Measurements from ENCODE around the gene HERPUD2.

The HERPUD2 gene

DNA sequence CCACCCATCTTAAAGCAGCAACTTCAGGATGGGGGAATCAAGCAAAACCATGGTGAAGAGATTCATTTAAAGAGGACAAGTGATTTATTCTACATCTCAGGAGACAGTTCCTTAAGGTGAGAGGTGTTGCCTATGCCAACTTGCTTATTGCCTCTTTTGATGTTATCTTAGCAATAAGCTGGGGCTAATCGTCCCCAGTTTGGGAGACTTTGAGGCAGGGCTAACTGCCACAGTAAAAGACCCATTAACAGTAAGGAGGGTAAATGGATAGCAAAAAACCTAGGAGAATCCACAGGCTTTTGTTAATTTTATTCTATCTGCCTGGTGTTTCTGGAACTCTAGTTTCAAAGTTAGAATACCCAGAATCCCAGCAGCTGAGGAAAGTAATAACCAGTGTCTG is 22.1 kb upstream of the HERPUD2 start:
- no peak overlapping the region for H3K4me3 ChIP-seq (ENCODE audit: low read depth, low read length)
- DNase-seq (ENCODE audit: low read depth) = no peak
- in situ Hi-C loops (cut with HindIII; ENCODE audit: low sequenced_read_pairs) = no loop called here
- TF ChIP-seq, protein P1, sequence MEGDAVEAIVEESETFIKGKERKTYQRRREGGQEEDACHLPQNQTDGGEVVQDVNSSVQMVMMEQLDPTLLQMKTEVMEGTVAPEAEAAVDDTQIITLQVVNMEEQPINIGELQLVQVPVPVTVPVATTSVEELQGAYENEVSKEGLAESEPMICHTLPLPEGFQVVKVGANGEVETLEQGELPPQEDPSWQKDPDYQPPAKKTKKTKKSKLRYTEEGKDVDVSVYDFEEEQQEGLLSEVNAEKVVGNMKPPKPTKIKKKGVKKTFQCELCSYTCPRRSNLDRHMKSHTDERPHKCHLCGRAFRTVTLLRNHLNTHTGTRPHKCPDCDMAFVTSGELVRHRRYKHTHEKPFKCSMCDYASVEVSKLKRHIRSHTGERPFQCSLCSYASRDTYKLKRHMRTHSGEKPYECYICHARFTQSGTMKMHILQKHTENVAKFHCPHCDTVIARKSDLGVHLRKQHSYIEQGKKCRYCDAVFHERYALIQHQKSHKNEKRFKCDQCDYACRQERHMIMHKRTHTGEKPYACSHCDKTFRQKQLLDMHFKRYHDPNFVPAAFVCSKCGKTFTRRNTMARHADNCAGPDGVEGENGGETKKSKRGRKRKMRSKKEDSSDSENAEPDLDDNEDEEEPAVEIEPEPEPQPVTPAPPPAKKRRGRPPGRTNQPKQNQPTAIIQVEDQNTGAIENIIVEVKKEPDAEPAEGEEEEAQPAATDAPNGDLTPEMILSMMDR (IDR thresholded peaks at IDR 0.05; ENCODE audit: low read depth, low read length, missing control alignments) = no peak

DNA sequence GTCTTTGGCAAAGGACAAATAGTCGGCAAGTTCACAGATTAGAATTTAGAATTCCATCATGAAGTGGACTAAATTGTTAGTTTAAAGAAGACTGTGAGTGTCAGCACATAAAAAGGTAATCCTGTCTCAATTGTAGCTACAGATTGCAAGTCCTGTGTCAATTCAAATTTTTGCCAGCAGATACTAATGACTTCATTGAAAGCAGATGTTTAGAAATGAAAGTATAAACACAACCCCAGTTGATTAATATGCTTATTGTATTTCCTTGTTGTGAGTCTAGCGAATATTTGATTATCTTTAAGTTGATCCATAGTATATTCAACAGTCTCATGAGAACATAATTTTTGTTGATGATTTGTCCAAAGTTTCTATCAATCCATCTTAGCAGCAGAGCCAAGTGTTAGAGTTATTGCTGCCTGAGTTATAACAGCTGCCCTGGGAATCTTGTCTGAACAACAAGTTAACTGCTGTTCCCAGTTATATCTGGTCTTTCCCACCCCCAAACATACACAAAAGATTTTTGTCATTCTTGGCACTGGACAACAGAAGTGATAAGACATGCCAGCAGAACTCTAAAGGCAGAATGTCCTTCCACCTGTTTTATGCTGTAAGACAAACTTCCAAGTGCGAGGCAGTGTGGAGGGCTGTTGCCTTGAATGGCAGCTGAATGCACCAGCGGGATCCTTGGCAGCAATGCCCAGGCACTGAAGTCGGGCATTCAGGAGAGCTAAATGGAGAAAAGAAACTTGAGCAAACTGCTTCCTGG is 21.3 kb upstream of the HERPUD2 start:
- in situ Hi-C loops (cut with HindIII; ENCODE audit: low sequenced_read_pairs) = no loop called here
- H3K4me3 ChIP-seq (ENCODE audit: low read depth, low read length) = no peak overlapping the region
- TF ChIP-seq, protein P1 (IDR thresholded peaks at IDR 0.05; ENCODE audit: low read depth, low read length, missing control alignments) = no peak
- DNase-seq (ENCODE audit: low read depth) = no peak

DNA sequence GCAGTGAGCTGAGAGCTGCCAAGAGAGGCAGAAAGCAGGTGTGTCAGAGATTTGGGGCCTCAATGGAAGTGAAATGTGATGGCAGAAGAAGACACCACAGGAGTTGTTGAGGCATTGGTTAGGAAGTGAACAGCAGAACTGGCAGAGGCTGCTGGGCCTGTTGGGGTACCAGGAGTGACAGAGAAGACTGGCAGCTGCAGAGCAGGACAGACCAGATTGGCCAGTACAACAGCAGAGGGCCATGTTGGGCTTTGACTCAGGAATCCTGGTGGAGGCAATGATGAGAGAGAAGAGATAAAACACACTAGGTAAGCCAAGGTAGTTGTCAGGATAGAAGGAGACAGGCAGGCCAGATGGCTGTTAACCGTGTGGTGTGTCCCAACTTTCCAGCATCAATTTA is 19.9 kb upstream of the HERPUD2 start:
- TF ChIP-seq, protein P1 (IDR thresholded peaks at IDR 0.05; ENCODE audit: low read depth, low read length, missing control alignments) = no peak
- in situ Hi-C loops (cut with HindIII; ENCODE audit: low sequenced_read_pairs) = no loop called here
- no peak for DNase-seq (ENCODE audit: low read depth)

DNA sequence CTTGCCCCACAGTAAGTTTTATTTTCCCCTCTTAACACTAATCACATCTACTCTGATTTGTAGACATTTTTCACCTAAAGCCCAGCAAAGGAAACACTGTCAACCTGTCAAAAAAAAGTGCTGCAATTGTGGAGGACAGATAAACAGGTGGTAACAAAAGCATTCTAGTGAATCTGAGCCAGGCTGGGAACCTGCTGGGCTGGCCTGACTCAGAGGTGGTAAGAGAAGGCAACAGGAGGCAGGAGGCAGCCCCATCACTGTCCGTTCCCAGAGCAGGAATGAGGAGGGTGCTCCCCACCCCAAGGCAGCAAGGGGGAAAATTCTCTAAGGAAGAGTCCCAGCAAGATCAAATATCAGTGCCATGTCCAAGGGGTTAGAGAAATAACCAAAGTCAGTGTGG is 19.5 kb upstream of the HERPUD2 start:
- in situ Hi-C loops (cut with HindIII; ENCODE audit: low sequenced_read_pairs) = no loop called here
- TF ChIP-seq, protein P1 (IDR thresholded peaks at IDR 0.05; ENCODE audit: low read depth, low read length, missing control alignments) = no peak
- no peak overlapping the region for H3K4me3 ChIP-seq (ENCODE audit: low read depth, low read length)
- DNase-seq (ENCODE audit: low read depth) = no peak

More for the DNA sequence above, 19.9 kb upstream of the HERPUD2 start:
- H3K4me3 ChIP-seq (ENCODE audit: low read depth, low read length) = no peak overlapping the region

DNA sequence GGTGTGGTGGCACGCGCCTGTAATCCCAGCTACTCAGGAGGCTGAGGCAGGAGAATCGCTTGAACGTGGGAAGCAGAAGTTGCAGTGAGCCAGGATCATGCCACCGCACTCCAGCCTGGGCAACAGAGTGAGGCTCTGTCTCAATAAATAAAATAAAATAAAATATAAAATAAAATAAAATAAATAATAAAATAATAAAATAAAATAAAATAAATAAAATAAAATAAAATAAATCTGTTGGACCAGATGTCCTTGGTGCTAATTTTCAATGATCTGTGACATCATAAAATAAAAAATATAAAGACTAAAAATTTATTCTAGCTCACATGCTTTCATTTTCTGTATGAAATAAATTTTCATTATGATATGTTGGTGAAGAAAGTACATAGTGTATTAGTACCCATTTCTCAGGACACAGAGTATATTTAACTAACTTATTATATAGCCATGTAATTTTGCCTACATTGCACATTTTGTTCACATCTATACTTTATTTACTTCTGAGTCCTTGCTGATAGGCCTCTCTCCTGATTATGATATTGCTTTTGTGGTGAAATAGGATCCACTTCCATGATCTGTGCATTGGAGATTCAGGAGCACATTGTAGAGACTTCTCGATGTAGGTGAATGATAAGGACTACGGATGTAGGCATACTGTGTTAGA is 17.8 kb upstream of the HERPUD2 start:
- in situ Hi-C loops (cut with HindIII; ENCODE audit: low sequenced_read_pairs) = no loop called here
- DNase-seq (ENCODE audit: low read depth) = no peak
- TF ChIP-seq, protein P1 (IDR thresholded peaks at IDR 0.05; ENCODE audit: low read depth, low read length, missing control alignments) = no peak
- no peak overlapping the region for H3K4me3 ChIP-seq (ENCODE audit: low read depth, low read length)

DNA sequence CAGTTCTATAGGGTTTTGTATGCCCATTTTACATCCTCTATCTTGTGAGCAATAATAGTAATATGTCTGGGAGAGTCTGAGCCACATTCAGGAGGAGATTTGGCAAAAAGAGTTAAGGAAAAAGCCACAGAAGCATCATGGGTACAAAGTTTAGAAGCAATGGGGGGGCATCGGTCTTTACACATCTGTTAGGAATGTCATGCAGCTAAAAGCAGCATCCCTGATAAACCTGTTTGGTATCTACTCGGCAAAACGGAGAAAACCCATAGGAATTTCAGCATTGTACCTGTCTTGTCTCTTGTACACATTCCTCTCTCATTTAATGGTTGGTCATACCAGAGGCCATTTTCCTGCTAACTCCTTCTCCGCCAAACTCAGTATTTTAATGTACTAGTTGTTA is 12.5 kb upstream of the HERPUD2 start:
- TF ChIP-seq, protein P1 (IDR thresholded peaks at IDR 0.05; ENCODE audit: low read depth, low read length, missing control alignments) = no peak
- in situ Hi-C loops (cut with HindIII; ENCODE audit: low sequenced_read_pairs) = no loop called here

More for the DNA sequence above, 12.5 kb upstream of the HERPUD2 start:
- peak; percentile 15 for DNase-seq (ENCODE audit: low read depth)
- H3K4me3 ChIP-seq (ENCODE audit: low read depth, low read length) = no peak overlapping the region
